Urothelium cell line (cell line): ENCODE results near the gene MAP4K2.

Experiments used
- DNase-seq: peaks from one replicate; pipeline ENCODE4 v3.0.0; 2011; ENCODE audit warnings: low spot score, mixed read lengths
- FAIRE-seq: peaks from 2 replicates; lab custom pipeline; 2011; peaks lifted over from hg19 to GRCh38; lab: Jason Lieb, UNC

MAP4K2 gene

GRCh38 chr11:64757549-64758329 is 45.3 kb downstream of the MAP4K2 start:
- no peak for FAIRE-seq

GRCh38 chr11:64755681-64756361 is 47.2 kb downstream of the MAP4K2 start:
- FAIRE-seq (no peak), DNase-seq (no peak)

More at GRCh38 chr11:64757549-64758329, 45.3 kb downstream of the MAP4K2 start:
- DNase-seq, result no peak

- FAIRE-seq, result no peak
- no peak for DNase-seq
Observed at GRCh38 chr11:64754919-64755662, 47.9 kb downstream of the MAP4K2 start.

GRCh38 chr11:64754124-64754918 is 48.7 kb downstream of the MAP4K2 start:
- no peak for DNase-seq
- FAIRE-seq, result no peak

- FAIRE-seq (no peak), DNase-seq (no peak)
Observed at GRCh38 chr11:64753380-64754123, 49.5 kb downstream of the MAP4K2 start.

GRCh38 chr11:64753019-64753379 is 50.0 kb downstream of the MAP4K2 start:
- no peak for FAIRE-seq
- DNase-seq, result no peak

- FAIRE-seq, result no peak
- DNase-seq, result no peak
Observed at GRCh38 chr11:64752175-64752970, 50.6 kb downstream of the MAP4K2 start.

GRCh38 chr11:64751580-64751979 is 51.4 kb downstream of the MAP4K2 start:
- DNase-seq (no peak), FAIRE-seq (no peak)

- no peak for DNase-seq
Observed at GRCh38 chr11:64751136-64751535, 51.9 kb downstream of the MAP4K2 start.

GRCh38 chr11:64750361-64751054 is 52.5 kb downstream of the MAP4K2 start:
- DNase-seq (no peak), FAIRE-seq (no peak)

More at GRCh38 chr11:64751136-64751535, 51.9 kb downstream of the MAP4K2 start:
- FAIRE-seq, result no peak

- no peak for FAIRE-seq
- DNase-seq, result no peak
Observed at GRCh38 chr11:64747961-64748665, 54.9 kb downstream of the MAP4K2 start.

GRCh38 chr11:64746486-64746885 is 56.5 kb downstream of the MAP4K2 start:
- no peak for FAIRE-seq
- no peak for DNase-seq

GRCh38 chr11:64745521-64746328 is 57.3 kb downstream of the MAP4K2 start:
- no peak for DNase-seq
- no peak for FAIRE-seq

- FAIRE-seq (no peak), DNase-seq (no peak)
Observed at GRCh38 chr11:64745189-64745520, 57.9 kb downstream of the MAP4K2 start.

- DNase-seq, result no peak
- no peak for FAIRE-seq
Observed at GRCh38 chr11:64744544-64745188, 58.3 kb downstream of the MAP4K2 start.

GRCh38 chr11:64743591-64744543 is 59.1 kb downstream of the MAP4K2 start, which contains the start of gene RASGRP2:
RASGRP2 (minus strand) TSS chr11:64744142; CDS start chr11:64742866, 1,276 bp downstream.
- FAIRE-seq, result no peak
- DNase-seq, result peak; percentile 74
